Activated naive CD8-positive, alpha-beta T cell (primary cell): ENCODE results near the gene RPS6KL1.

ENCODE experiments used
- H3K27ac Mint-ChIP-seq: one replicate; pipeline ENCODE4 v1.8.0; 2021; ENCODE audit warnings: mixed read lengths
- H3K27me3 Mint-ChIP-seq: one replicate; pipeline ENCODE4 v1.8.0; 2021; ENCODE audit warnings: mixed read lengths
- H3K36me3 Mint-ChIP-seq: one replicate; pipeline ENCODE4 v1.8.0; 2021; ENCODE audit warnings: mixed read lengths
- H3K4me1 Mint-ChIP-seq: one replicate; pipeline ENCODE4 v1.8.0; 2021; ENCODE audit warnings: low read depth, mixed read lengths
- H3K4me3 Mint-ChIP-seq: one replicate; pipeline ENCODE4 v1.8.0; 2021; ENCODE audit warnings: mild to moderate bottlenecking, mixed read lengths
- H3K9me3 Mint-ChIP-seq: one replicate; pipeline ENCODE4 v1.8.0; 2021; ENCODE audit warnings: low read depth, mixed read lengths

RPS6KL1 gene

DNA sequence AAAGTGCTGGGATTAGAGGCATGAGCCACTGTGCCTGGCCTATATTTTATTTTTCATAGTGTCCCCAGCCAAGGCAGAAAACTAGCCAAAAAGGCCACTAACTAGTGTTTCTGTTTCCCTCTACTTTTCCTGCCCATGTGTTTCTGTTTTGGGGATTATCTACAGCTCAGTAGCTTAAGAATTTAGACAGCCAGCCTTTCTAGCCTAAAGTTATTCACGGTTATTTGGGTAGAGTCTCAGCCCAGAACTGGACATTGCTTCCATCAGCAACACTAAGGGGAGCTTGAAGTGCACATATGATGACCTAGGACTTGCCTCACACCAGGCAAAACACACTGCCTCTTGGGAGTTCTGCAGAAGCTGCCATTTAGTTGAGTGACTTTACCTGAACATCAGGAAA, 65.0 kb downstream of the RPS6KL1 start:
- H3K27ac Mint-ChIP-seq: no peak overlapping the region
- no peak overlapping the region for H3K4me3 Mint-ChIP-seq
- peaks cover 33% of the 10 kb centered on the region for H3K4me1 Mint-ChIP-seq
- no peaks in the 10 kb centered on the region for H3K36me3 Mint-ChIP-seq
- H3K27me3 Mint-ChIP-seq: no peaks in the 10 kb centered on the region
- no peaks in the 10 kb centered on the region for H3K9me3 Mint-ChIP-seq

DNA sequence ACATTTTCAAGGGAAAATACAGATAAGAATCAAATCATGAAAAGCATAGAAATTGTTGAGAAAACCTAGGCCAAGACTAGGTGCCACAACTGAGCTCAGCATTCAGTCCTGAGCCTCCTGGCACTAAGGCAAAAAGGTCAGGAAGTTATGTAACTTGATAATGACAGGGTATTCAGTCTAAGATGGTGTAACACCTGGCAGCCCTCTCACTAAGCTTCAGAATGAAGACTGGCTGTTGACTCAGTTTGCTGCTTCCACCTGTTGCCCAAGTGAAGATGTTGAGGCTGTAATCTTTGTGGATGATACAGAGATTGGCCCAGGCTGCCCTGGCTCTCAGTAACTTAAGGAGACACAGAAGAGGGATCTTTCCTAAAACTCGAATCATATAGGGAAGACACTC, 66.7 kb downstream of the RPS6KL1 start:
- no peak overlapping the region for H3K4me3 Mint-ChIP-seq
- H3K36me3 Mint-ChIP-seq: no peaks in the 10 kb centered on the region
- no peaks in the 10 kb centered on the region for H3K9me3 Mint-ChIP-seq
- H3K27ac Mint-ChIP-seq: no peak overlapping the region
- peaks cover 41% of the 10 kb centered on the region for H3K4me1 Mint-ChIP-seq
- no peaks in the 10 kb centered on the region for H3K27me3 Mint-ChIP-seq

DNA sequence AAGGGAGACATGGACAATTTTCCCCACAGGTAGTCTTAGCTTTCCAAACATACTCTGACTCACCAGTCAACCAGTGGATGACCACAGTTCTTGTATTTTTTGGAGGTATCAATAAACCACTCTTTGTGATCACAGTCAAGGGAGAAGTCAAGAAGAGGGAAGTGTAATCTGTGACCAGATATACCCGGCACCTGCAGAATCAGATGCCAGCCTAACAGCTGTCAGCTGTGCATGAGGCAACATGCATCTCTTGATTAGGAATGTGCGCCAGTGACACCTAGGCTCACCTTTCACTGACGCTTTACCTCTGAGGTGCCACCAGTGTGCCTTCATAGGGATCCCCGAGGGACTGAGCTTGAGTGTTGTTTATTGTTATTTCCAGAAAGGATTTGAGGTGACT, 67.1 kb downstream of the RPS6KL1 start:
- Mint-ChIP-seq H3K4me1 (peaks cover 39% of the 10 kb centered on the region), H3K9me3 (no peaks in the 10 kb centered on the region), H3K27me3 (no peaks in the 10 kb centered on the region), H3K36me3 (no peaks in the 10 kb centered on the region), H3K4me3 (no peak overlapping the region), H3K27ac (no peak overlapping the region)

DNA sequence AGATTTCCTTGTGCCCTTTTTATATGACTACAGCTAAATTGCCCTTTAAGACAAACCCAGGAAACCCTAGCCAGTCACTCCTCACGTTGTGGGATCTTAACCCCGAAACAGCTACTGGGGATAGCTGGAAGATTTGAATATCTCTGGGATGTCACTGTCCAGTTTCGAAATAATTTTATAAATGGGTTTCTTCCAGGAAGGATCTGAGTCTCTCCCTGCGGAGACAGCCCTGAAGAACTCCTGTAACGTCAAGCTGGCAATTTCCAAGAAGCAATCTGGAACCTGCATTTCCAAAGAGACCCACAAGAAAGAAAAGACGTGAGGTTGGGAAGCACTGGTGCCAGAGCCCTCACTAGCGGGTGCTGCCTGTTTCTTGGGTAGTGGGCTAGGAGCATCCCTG, 68.0 kb downstream of the RPS6KL1 start:
- Mint-ChIP-seq H3K4me1 (peaks cover 37% of the 10 kb centered on the region), H3K27me3 (no peaks in the 10 kb centered on the region), H3K9me3 (no peaks in the 10 kb centered on the region), H3K27ac (no peak overlapping the region), H3K36me3 (no peaks in the 10 kb centered on the region), H3K4me3 (no peak overlapping the region)
